Stimulated activated CD8-positive, alpha-beta memory T cell treated with anti-CD3 and anti-CD28 coated beads, Interleukin-7, amount 100 ng/mL, for 24 hours (primary cell): ENCODE results near the gene ZNF629.
A peak's percentile ranks its signal among the peaks of the same experiment; 100 is the strongest.

ENCODE experiments used
- DNase-seq: peaks from one replicate; pipeline ENCODE4 v3.0.0-alpha.2; 2020; ENCODE audit warnings: low read depth

The ZNF629 gene

GRCh38 chr16:30786115-30786935 lies 680 bp downstream of the ZNF629 start:
- DNase-seq = no peak

- DNase-seq = no peak
Measured at GRCh38 chr16:30785126-30786106, 1.6 kb downstream of the ZNF629 start.

GRCh38 chr16:30784215-30784614 lies 2.8 kb downstream of the ZNF629 start:
- DNase-seq = no peak

- DNase-seq = no peak
Measured at GRCh38 chr16:30783280-30784109, 3.5 kb downstream of the ZNF629 start.

GRCh38 chr16:30782486-30783279 lies 4.3 kb downstream of the ZNF629 start:
- DNase-seq = no peak

- no peak for DNase-seq
Measured at GRCh38 chr16:30780549-30780948, 6.5 kb downstream of the ZNF629 start.

GRCh38 chr16:30780021-30780420 lies 7.0 kb downstream of the ZNF629 start:
- no peak for DNase-seq

- DNase-seq = no peak
Measured at GRCh38 chr16:30779596-30779995, 7.4 kb downstream of the ZNF629 start.

GRCh38 chr16:30778549-30779244 lies 8.3 kb downstream of the ZNF629 start:
- no peak for DNase-seq

- no peak for DNase-seq
Measured at GRCh38 chr16:30777591-30778297, 9.3 kb downstream of the ZNF629 start.

- DNase-seq = peak; percentile 42
Measured at GRCh38 chr16:30775392-30776188, 11.4 kb downstream of the ZNF629 start.

GRCh38 chr16:30775131-30775391 lies 11.9 kb downstream of the ZNF629 start:
- DNase-seq = no peak

GRCh38 chr16:30774367-30775130 lies 12.5 kb downstream of the ZNF629 start:
- no peak for DNase-seq

- no peak for DNase-seq
Measured at GRCh38 chr16:30773826-30774225, 13.2 kb downstream of the ZNF629 start.

- no peak for DNase-seq
Measured at GRCh38 chr16:30771726-30772125, 15.3 kb downstream of the ZNF629 start.

- no peak for DNase-seq
Measured at GRCh38 chr16:30769379-30770089, 17.5 kb downstream of the ZNF629 start.

- DNase-seq = no peak
Measured at GRCh38 chr16:30768583-30769181, 18.3 kb downstream of the ZNF629 start.
